ENCODE results near the gene MS4A3.
"Not testable (repeated sequence)": the region's sequence is repeated elsewhere in the genome, so short reads cannot be mapped to it uniquely, and the experiment has no call there.

Gene MS4A3

DNA sequence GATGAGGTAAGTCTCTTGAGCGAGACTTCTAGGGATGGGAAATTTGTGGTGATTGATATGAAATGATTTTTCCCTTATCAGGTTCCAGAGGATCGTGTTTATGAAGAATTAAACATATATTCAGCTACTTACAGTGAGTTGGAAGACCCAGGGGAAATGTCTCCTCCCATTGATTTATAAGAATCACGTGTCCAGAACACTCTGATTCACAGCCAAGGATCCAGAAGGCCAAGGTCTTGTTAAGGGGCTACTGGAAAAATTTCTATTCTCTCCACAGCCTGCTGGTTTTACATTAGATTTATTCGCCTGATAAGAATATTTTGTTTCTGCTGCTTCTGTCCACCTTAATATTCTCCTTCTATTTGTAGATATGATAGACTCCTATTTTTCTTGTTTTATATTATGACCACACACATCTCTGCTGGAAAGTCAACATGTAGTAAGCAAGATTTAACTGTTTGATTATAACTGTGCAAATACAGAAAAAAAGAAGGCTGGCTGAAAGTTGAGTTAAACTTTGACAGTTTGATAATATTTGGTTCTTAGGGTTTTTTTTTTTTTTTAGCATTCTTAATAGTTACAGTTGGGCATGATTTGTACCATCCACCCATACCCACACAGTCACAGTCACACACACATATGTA is 39.1 kb downstream of the MS4A3 start:
- no peak for DNase-seq

DNA sequence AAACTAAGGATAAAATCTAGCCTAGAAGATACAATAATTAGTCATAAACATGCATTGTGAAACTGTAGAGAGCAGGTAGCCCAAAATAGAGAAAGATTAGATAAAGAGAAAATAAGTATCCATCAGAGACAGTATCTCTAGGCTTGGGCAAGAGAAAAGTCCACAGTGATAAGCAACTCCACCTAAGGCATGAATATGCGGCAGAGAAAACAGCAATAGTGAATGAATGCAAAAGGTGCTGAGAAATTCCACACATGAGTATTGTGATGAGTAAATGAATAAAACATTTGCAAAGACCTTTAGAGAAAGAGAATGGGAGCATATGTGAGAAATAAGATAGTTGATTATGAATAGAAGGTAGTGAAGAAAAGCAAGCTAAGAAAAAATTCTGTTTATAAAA is 40.7 kb downstream of the MS4A3 start:
- DNase-seq = no peak

- DNase-seq = no peak
Observed at GRCh38 chr11:60098508-60098907, 42.0 kb downstream of the MS4A3 start.

DNA sequence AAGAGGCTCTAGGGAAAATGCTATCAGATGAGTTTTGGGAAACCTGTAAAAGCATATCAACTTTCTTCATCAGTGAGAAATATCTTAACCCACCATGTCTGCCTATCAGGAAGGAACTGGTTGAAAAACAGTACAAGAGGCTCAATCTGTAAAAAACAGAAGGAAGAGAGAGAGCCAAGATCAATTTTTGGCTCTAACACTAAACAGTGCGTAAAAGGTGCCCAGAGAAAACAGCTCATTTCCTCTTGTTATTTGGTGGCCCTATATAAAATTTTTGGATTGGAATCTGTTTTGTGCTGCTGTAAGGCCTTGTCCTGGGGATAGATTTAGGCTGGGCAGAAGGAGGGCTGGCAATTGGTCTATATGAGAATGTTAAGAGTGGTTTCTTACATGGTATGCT is 44.1 kb downstream of the MS4A3 start:
- no peak for DNase-seq

- not testable (repeated sequence) for DNase-seq
Observed at GRCh38 chr11:60101368-60101767, 44.9 kb downstream of the MS4A3 start.

DNA sequence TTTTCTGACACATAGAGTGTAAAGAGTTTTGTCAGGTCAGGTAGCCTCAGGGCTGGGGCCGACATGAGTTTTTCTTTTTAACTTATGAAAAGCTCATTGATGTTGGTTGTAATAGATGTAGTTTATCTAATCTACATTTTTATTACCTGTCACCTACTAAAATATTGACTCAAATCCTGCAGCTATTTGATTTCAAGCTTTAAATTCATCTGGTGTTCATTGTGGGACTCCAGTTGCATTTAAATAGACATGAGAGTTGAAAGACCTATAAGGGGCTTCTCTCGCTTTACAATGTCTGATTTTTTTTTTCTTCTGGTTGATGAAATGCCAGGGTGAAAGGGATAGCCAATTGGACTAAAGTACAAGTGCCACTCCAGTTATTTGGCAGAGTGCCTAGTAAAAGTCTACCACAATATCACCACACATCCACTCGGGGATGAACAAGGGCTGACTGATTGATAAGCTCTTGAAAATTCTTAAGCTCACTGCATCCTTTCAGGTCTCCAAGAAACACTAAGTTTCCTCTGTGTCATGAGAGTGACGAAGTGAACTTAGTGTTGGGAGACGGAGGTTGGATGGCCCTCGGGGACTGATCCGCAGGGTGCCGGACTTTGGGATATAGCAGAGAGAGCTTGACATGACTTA is 48.1 kb downstream of the MS4A3 start:
- DNase-seq = not testable (repeated sequence)

DNA sequence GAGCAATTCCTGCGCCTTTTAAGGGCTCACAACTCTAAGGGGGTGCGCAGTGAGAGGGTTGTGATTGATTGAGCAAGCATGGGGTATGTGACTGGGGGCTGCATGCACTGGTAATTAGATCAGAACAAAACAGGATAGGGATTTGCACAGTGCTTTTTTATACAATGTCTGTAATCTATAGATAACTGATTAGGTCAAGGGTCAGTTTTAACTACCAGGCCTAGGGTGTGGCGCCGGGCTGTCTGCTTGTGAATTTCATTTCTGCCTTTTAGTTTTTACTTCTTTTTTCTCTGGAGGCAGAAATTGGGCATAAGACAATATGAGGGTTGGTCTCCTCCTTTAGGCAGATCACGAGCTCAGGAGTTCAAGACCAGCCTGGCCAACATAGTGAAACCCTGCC is 52.2 kb downstream of the MS4A3 start:
- DNase-seq = not testable (repeated sequence)

GRCh38 chr11:60111793-60112192 is 55.3 kb downstream of the MS4A3 start:
- DNase-seq = no peak

GRCh38 chr11:60116996-60117790 is 60.7 kb downstream of the MS4A3 start:
- DNase-seq = no peak

DNA sequence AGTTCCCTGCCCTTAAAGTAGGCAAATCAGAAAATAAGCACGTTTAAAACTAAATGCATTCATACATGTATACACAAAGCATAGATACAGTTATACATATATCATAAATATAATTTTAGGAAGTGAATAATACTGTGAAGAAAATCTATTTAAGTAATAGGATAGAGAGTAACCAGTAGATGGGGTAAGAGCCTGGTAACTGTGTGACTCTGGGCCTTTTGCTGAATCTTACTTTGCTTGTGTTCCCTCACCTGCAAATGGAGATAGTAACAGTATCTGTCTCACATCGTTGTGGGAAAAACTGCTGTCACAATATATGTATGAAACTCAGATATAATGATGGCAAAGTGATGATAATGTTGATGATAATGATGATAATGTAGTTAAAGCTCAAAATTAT is 61.9 kb downstream of the MS4A3 start:
- no peak for DNase-seq

GRCh38 chr11:60119710-60120109 is 63.2 kb downstream of the MS4A3 start:
- no peak for DNase-seq

Measured in NCI-H187 treated with DMSO at 0.1 percent for 48 hours (cell line).